A549 (cell line): Measurements from ENCODE around the gene PCOLCE2. TPM values are rescaled to one million over a fixed set of nuclear protein-coding genes. Genes with fewer than 3 reads are reported as not detected.

ENCODE experiments used
- ATAC-seq, 2 experiments: fragments of 200-7000 bp in 1 of 2; fragments of >200 bp in 1 of 2; cut with Nextera tagmentation in 1 of 2; cut with Tn5 transposase in 1 of 2; 3 replicates each; pipeline versions ENCODE4 v1.8.0 to v1.9.1; 2018 to 2020; ENCODE audit warnings: mild to moderate bottlenecking in 1 of 2, moderate library complexity in 1 of 2
- CTCF ChIA-PET: fragments of 300-600 bp; sonication (Branson Sonifier 250); formaldehyde crosslinking; extraction: SDS; loops from one replicate; lab custom pipeline; 2021; ENCODE audit warnings: antibody characterized with exemption, inconsistent platforms; lab: Yijun Ruan, JAX
- POLR2A ChIA-PET: fragments of 350-600 bp; formaldehyde crosslinking; extraction: SDS; loops from one replicate; lab custom pipeline; 2021; ENCODE audit warnings: antibody characterized with exemption, inconsistent platforms; lab: Yijun Ruan, JAX
- DNase-seq, 2 experiments: peaks; one replicate each; pipeline versions ENCODE4 v3.0.0 to v3.0.0-alpha.2; 2011 to 2016; ENCODE audit warnings: low read depth in 1 of 2, low spot score in 1 of 2
- FAIRE-seq: peaks from 2 replicates; lab custom pipeline; 2011; peaks lifted over from hg19 to GRCh38; lab: Jason Lieb, UNC
- H3K27ac ChIP-seq, 2 experiments: fragments of >200 bp; sonication (Bioruptor Twin); formaldehyde crosslinking; 3 replicates each; pipeline ENCODE4 v1.5.1; 2016 to 2017
- H3K4me1 ChIP-seq: fragments of >200 bp; sonication (Bioruptor Twin); formaldehyde crosslinking; 3 replicates; pipeline ENCODE4 v1.6.1; 2016
- H3K4me2 ChIP-seq: fragments of >200 bp; sonication (Bioruptor Twin); formaldehyde crosslinking; 3 replicates; pipeline ENCODE4 v1.6.1; 2016
- H3K4me3 ChIP-seq: fragments of >200 bp; sonication (Bioruptor Twin); formaldehyde crosslinking; 3 replicates; pipeline ENCODE4 v1.5.1; 2016
- H3K9me3 ChIP-seq: fragments of >200 bp; sonication (Bioruptor Twin); formaldehyde crosslinking; 3 replicates; pipeline ENCODE4 v1.6.1; 2016
- CBX2 ChIP-seq: fragments of 200-600 bp; sonication (generic); IDR thresholded peaks from 2 replicates; pipeline ENCODE4 v1.6.1; 2016; ENCODE audit warnings: low read depth, mild to moderate bottlenecking, borderline replicate concordance
- CBX8 ChIP-seq: fragments of 200-600 bp; sonication (generic); IDR thresholded peaks from 2 replicates; pipeline ENCODE4 v1.6.1; 2016
- EHF ChIP-seq: fragments of 250-450 bp; sonication (Bioruptor Pico); IDR thresholded peaks from 2 replicates; pipeline ENCODE4 v1.5.0; 2020; ENCODE audit warnings: mild to moderate bottlenecking
- EHMT2 ChIP-seq: fragments of 200-600 bp; sonication (generic); IDR thresholded peaks from 2 replicates; pipeline ENCODE4 v1.6.1; 2016; ENCODE audit warnings: antibody characterized with exemption, low read depth, mild to moderate bottlenecking, moderate library complexity
- JUN ChIP-seq, 2 experiments: fragments of >200 bp; sonication (Bioruptor Twin); formaldehyde crosslinking; IDR thresholded peaks; 2 replicates in 1 of 2; 3 replicates in 1 of 2; pipeline ENCODE4 v1.6.1; 2016 to 2017
- KDM5A ChIP-seq: fragments of 200-600 bp; sonication (generic); IDR thresholded peaks from 2 replicates; pipeline ENCODE4 v1.6.1; 2016; ENCODE audit warnings: antibody characterized with exemption, mild to moderate bottlenecking
- NFE2L2 ChIP-seq: fragments of 150-350 bp; conservative IDR thresholded peaks from 2 replicates; pipeline ENCODE4 v1.6.1; 2014; ENCODE audit warnings: low read length
- NR3C1 ChIP-seq: fragments of >200 bp; sonication (Bioruptor Twin); formaldehyde crosslinking; IDR thresholded peaks from 3 replicates; pipeline ENCODE4 v1.6.1; 2017
- PHF8 ChIP-seq: fragments of 200-600 bp; sonication (generic); IDR thresholded peaks from 2 replicates; pipeline ENCODE4 v1.6.1; 2016; ENCODE audit warnings: low read depth, mild to moderate bottlenecking, antibody characterized with exemption, moderate library complexity, borderline replicate concordance
- POLR2AphosphoS2 ChIP-seq: conservative IDR thresholded peaks from 2 replicates; pipeline ENCODE4 v1.6.1; 2012; ENCODE audit warnings: low read length, improper control_type of control experiment, inconsistent platforms
- RARB ChIP-seq: fragments of 250-450 bp; sonication (Bioruptor Pico); IDR thresholded peaks from 2 replicates; pipeline ENCODE4 v1.8.0; 2021; ENCODE audit warnings: mild to moderate bottlenecking, moderate library complexity
- RCOR1 ChIP-seq: fragments of 150-350 bp; IDR thresholded peaks from 2 replicates; pipeline ENCODE4 v1.6.1; 2014; ENCODE audit warnings: antibody characterized with exemption, low read length, low read depth
- SMC3 ChIP-seq: fragments of >200 bp; sonication (Bioruptor Twin); formaldehyde crosslinking; IDR thresholded peaks from 3 replicates; pipeline ENCODE4 v1.6.1; 2018; ENCODE audit warnings: inconsistent platforms
- WGBS: methylation state at CpG from one replicate; pipeline ENCODE4 v1.1.6; 2017; ENCODE audit errors: missing lambda C conversion rate; 5-methylcytosine and 5-hydroxymethylcytosine counted together
- polyA plus RNA-seq, 4 experiments: library from polyadenylated mRNA; depleted of rRNA in 3 of 4; stranded (reverse); fragments of >200 nt; fragmentation: RNase III in 1 of 4; extraction: RNeasy Plus Mini Kit Qiagen cat#74134 plus additional on column Dnase treatment in 1 of 4; gene quantifications; 2 replicates in 3 of 4; 3 replicates in 1 of 4; pipeline ENCODE4 v1.2.3, GENCODE V29; 2011 to 2017
- TF ChIP-seq, protein P1 (sequence below): IDR thresholded peaks from 2 replicates; pipeline ENCODE4 v1.6.1; 2012
- TF ChIP-seq, protein P2 (sequence below): fragments of 200-600 bp; sonication (generic); IDR thresholded peaks from 2 replicates; pipeline ENCODE4 v1.6.1; 2016; ENCODE audit warnings: antibody characterized with exemption, mild to moderate bottlenecking, moderate library complexity
- TF ChIP-seq, protein P3 (sequence below): fragments of 250-450 bp; sonication (Bioruptor Pico); IDR thresholded peaks from 2 replicates; pipeline ENCODE4 v1.5.0; 2021; ENCODE audit warnings: mild to moderate bottlenecking, moderate library complexity, borderline replicate concordance

Gene PCOLCE2
- polyA plus RNA-seq, 2 of the 4 experiments (the other 2 are of a cell fraction): 41.0 to 43.9 TPM

DNA sequence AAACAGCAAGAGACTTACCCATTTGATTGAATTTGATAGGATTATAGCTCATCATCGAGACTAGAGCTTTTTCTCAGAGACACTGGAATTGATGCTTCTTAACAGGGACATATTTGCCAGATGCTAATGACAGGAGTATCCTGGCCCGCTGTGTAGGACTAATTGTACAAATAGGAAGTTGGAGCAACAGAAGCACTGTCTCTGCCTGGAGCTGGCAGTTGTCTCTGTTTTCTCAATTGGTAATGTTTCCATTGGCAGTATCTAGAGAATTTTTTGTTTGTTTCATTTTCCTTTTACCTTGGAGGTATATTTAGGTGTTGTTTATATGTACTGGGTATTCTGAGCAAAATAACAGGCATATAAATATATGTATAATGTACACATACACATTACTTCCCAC is 8.9 kb upstream of the PCOLCE2 start:
- no peaks in the 10 kb centered on the region for H3K9me3 ChIP-seq
- H3K4me3 ChIP-seq: no peak overlapping the region
- H3K4me1 ChIP-seq: peaks cover 7% of the 10 kb centered on the region; the same call in 2 of the 3 replicates
- FAIRE-seq: no peak
- CTCF ChIA-PET: interaction anchor here (0.6 to 1.2 kb wide), 3 partner anchors 69 to 329 kb away, joined by 3 to 6 read pairs (median 4); no protein-coding TSS in a partner anchor
- POLR2A ChIA-PET: no interaction called here
- no peak overlapping the region for H3K27ac ChIP-seq
- DNase-seq: no peak
- no peak overlapping the region for H3K4me2 ChIP-seq
- ATAC-seq: no peak
- 70% methylated on average over 2 of the region's 2 CpGs for WGBS
- TF ChIP-seq CBX2 (no peak), CBX8 (no peak), NR3C1 (no peak), RCOR1 (no peak), JUN (IDR thresholded peaks at IDR 0.05) (no peak), SMC3 (no peak)
- TF ChIP-seq, protein P1, sequence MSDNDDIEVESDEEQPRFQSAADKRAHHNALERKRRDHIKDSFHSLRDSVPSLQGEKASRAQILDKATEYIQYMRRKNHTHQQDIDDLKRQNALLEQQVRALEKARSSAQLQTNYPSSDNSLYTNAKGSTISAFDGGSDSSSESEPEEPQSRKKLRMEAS: no peak
- TF ChIP-seq, protein P2, sequence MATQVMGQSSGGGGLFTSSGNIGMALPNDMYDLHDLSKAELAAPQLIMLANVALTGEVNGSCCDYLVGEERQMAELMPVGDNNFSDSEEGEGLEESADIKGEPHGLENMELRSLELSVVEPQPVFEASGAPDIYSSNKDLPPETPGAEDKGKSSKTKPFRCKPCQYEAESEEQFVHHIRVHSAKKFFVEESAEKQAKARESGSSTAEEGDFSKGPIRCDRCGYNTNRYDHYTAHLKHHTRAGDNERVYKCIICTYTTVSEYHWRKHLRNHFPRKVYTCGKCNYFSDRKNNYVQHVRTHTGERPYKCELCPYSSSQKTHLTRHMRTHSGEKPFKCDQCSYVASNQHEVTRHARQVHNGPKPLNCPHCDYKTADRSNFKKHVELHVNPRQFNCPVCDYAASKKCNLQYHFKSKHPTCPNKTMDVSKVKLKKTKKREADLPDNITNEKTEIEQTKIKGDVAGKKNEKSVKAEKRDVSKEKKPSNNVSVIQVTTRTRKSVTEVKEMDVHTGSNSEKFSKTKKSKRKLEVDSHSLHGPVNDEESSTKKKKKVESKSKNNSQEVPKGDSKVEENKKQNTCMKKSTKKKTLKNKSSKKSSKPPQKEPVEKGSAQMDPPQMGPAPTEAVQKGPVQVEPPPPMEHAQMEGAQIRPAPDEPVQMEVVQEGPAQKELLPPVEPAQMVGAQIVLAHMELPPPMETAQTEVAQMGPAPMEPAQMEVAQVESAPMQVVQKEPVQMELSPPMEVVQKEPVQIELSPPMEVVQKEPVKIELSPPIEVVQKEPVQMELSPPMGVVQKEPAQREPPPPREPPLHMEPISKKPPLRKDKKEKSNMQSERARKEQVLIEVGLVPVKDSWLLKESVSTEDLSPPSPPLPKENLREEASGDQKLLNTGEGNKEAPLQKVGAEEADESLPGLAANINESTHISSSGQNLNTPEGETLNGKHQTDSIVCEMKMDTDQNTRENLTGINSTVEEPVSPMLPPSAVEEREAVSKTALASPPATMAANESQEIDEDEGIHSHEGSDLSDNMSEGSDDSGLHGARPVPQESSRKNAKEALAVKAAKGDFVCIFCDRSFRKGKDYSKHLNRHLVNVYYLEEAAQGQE: no peak

DNA sequence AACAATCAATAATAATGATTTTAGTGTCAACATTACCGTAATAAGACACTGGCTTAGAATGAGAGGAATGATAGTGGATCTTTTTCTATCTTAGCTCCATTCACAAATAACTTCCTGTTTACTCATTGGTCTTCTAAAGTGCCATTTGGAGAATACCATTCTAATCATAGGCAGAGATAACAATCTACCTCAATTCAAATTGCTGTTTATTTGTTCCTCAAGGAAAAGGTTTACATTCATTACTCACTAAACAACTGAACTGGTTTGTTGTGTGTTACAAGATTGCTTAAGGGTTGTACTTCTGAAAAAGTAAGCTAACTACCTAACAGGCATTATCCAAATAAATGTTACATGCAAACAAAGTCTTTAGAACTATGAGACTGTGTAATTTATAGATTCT is 8.1 kb upstream of the PCOLCE2 start:
- DNase-seq (no peak), ATAC-seq (no peak), FAIRE-seq (no peak)
- Histone ChIP-seq H3K4me2 (no peak overlapping the region), H3K9me3 (no peaks in the 10 kb centered on the region), H3K4me1 (peaks cover 7% of the 10 kb centered on the region; the same call in 2 of the 3 replicates), H3K4me3 (no peak overlapping the region), H3K27ac (no peak overlapping the region)
- ChIA-PET POLR2A (no interaction called here), CTCF (interaction anchor here (0.5 to 1.2 kb wide), 2 partner anchors 68 to 679 kb away, joined by 4 to 6 read pairs; no protein-coding TSS in a partner anchor)
- TF ChIP-seq EHMT2 (no peak), EHF (CRISPR knock-in tag) (no peak), CBX2 (no peak), KDM5A (no peak), RARB (CRISPR knock-in tag) (no peak), NFE2L2 (no peak), PHF8 (no peak), POLR2AphosphoS2 (no peak)
- TF ChIP-seq, protein P3, sequence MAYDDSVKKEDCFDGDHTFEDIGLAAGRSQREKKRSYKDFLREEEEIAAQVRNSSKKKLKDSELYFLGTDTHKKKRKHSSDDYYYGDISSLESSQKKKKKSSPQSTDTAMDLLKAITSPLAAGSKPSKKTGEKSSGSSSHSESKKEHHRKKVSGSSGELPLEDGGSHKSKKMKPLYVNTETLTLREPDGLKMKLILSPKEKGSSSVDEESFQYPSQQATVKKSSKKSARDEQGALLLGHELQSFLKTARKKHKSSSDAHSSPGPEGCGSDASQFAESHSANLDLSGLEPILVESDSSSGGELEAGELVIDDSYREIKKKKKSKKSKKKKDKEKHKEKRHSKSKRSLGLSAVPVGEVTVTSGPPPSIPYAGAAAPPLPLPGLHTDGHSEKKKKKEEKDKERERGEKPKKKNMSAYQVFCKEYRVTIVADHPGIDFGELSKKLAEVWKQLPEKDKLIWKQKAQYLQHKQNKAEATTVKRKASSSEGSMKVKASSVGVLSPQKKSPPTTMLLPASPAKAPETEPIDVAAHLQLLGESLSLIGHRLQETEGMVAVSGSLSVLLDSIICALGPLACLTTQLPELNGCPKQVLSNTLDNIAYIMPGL (CRISPR knock-in tag): no peak
- TF ChIP-seq, protein P2: no peak
- WGBS: 88% methylated on average over 1 of the region's 1 CpG
